ENCODE results near the gene KMT2B. TPM values are rescaled to one million over a fixed set of nuclear protein-coding genes. Genes with fewer than 3 reads are reported as not detected.

Gene KMT2B
- total RNA-seq, 1 experiment from 2014 or later = 32.2 TPM

DNA sequence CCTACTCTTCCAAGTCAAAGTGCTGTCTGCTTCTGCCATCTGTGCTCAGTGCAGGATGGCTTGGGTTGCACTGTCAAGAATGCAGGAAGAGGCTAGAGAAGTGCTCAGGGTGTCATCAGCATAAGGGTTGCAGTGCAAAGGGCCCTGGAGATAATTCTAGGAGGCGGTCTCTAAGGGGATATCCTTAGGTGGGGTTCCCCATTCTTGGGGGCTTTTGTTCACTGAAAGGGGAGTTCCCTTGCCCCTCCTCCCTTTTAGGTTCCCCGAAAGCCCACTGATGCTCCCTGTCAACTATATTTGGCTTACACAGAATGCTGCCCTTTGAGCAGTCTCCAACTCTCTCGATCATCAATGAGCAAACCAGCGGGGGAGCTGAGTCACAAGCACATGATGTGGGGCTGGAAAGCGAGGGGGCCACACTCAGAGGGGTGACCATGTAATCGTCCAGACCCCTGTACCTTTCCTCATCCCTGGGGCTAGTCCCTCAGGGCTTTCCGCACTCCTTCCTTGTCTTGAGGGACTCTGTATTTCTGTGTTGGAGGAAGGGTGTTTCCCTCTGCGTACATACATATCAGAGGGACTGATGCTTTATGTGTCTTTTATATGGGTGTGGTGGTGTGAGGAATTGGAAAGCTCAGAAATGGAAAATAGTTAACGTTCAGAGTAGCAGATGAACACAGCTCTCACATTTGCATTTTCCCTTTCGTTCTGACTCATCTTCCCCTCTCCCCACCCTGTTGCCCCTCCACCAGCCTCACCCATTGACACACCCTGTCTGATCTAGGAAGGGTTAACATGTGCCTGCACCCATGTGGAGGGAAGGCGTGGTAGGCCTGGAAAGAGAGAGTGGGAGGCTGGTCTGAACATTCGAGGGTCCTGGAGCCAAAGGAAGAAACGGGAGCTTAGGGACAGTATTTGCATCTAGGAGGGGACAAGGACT lies 6.7 kb upstream of the KMT2B start:
- Histone ChIP-seq H2AFZ (no peak overlapping the region), H3K9me2 (ENCODE audit: insufficient read depth) (no peaks in the 10 kb centered on the region), H3K9me3 (ENCODE audit: insufficient read depth, low read depth) (no peaks in the 10 kb centered on the region), H3K79me2 (ENCODE audit: low read depth) (peaks cover 12% of the 10 kb centered on the region; the same call in 1 of the 2 replicates), H3K4me2 (no peak overlapping the region), H3F3A (ENCODE audit: insufficient read depth, low read depth) (no peaks in the 10 kb centered on the region), H3K36me3 (ENCODE audit: low read depth) (no peaks in the 10 kb centered on the region), H3K4me3 (no peak overlapping the region), H3K4me1 (replicated peaks; ENCODE audit: insufficient read depth) (peaks cover 20% of the 10 kb centered on the region), H4K20me1 (ENCODE audit: insufficient read depth) (no peaks in the 10 kb centered on the region), H3K27ac (no peak overlapping the region), H3K27me3 (ENCODE audit: insufficient read depth, low read depth) (no peaks in the 10 kb centered on the region)
- DNase-seq = no peak
- CTCF ChIA-PET = interaction anchor here (0.6 kb wide), 1 partner anchor 230 kb away, joined by 6 read pairs; no protein-coding TSS in a partner anchor
- intact Hi-C loops (cut with micrococcal nuclease; ENCODE audit: unreplicated experiment) = no loop called here
- no TSS peak for BruUV-seq (replicated peaks)
- POLR2A ChIA-PET (ENCODE audit: unreplicated experiment) = no interaction called here
- TF ChIP-seq, protein P1, sequence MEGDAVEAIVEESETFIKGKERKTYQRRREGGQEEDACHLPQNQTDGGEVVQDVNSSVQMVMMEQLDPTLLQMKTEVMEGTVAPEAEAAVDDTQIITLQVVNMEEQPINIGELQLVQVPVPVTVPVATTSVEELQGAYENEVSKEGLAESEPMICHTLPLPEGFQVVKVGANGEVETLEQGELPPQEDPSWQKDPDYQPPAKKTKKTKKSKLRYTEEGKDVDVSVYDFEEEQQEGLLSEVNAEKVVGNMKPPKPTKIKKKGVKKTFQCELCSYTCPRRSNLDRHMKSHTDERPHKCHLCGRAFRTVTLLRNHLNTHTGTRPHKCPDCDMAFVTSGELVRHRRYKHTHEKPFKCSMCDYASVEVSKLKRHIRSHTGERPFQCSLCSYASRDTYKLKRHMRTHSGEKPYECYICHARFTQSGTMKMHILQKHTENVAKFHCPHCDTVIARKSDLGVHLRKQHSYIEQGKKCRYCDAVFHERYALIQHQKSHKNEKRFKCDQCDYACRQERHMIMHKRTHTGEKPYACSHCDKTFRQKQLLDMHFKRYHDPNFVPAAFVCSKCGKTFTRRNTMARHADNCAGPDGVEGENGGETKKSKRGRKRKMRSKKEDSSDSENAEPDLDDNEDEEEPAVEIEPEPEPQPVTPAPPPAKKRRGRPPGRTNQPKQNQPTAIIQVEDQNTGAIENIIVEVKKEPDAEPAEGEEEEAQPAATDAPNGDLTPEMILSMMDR (conservative IDR thresholded peaks at IDR 0.05) = no peak
- no peak for TF ChIP-seq EZH2 (IDR thresholded peaks at IDR 0.05; ENCODE audit: low read depth)

DNA sequence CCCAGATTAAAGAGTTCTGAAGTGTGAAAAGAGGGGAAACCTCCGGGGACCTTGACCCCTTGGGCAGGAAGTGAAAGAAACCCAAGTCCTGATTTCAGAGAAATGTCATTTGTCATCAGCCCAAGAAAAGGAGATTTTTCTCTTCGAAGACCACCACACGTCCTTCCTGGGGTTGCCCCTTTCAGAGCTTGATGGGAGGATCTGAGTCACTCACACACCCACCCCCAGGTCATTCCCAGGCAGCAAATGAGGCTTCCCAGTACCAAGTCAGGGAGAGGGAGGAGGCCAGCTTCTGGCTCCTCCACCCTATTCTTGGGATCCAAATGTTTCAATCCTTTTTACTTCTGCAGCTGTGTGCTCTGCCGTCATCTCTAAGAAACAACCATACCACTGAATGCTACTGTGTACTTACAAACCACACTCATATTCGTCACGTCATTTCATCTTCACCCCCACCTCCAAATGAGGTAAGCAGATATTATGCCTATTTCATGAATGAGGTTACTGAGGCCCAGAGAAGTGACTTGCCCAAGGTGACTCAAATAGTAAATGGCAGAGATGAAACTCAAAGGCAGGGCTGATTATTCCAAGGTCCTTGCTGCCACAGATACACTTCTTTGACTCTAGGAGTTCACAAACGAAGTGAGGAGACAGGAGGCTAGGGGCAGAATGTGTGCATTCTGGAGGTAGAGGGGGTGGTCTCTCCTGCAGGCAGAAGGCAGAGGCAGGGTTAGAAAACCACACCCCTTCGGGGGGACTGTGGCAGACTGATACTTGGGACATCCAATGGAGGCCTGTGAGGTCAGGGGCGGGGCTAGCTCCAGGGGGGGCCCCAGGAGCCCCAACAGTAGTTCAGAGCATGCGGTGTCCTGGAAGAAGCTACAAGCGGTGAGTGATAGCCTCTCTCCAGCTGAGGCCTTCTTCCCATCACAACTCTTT lies 5.0 kb upstream of the KMT2B start:
- DNase-seq = no peak
- Histone ChIP-seq H3K27me3 (ENCODE audit: insufficient read depth, low read depth) (no peaks in the 10 kb centered on the region), H3K9me2 (ENCODE audit: insufficient read depth) (no peaks in the 10 kb centered on the region), H3K27ac (no peak overlapping the region), H2AFZ (no peak overlapping the region), H4K20me1 (ENCODE audit: insufficient read depth) (no peaks in the 10 kb centered on the region), H3K9me3 (ENCODE audit: insufficient read depth, low read depth) (no peaks in the 10 kb centered on the region), H3K36me3 (ENCODE audit: low read depth) (no peaks in the 10 kb centered on the region), H3K4me2 (no peak overlapping the region), H3K4me3 (no peak overlapping the region), H3F3A (ENCODE audit: insufficient read depth, low read depth) (peaks cover 6% of the 10 kb centered on the region; the same call in 1 of the 2 replicates), H3K79me2 (ENCODE audit: low read depth) (peaks cover 12% of the 10 kb centered on the region; the same call in 1 of the 2 replicates), H3K4me1 (replicated peaks; ENCODE audit: insufficient read depth) (peaks cover 20% of the 10 kb centered on the region)
- intact Hi-C loops (cut with micrococcal nuclease; ENCODE audit: unreplicated experiment) = no loop called here
- no TSS peak for BruUV-seq (replicated peaks)
- POLR2A ChIA-PET (ENCODE audit: unreplicated experiment) = no interaction called here
- TF ChIP-seq EZH2 (IDR thresholded peaks at IDR 0.05; ENCODE audit: low read depth) = no peak
- TF ChIP-seq, protein P1 (conservative IDR thresholded peaks at IDR 0.05) = no peak
- CTCF ChIA-PET = interaction anchor here (0.7 kb wide), 1 partner anchor 358 kb away, joined by 3 read pairs; no protein-coding TSS in a partner anchor

DNA sequence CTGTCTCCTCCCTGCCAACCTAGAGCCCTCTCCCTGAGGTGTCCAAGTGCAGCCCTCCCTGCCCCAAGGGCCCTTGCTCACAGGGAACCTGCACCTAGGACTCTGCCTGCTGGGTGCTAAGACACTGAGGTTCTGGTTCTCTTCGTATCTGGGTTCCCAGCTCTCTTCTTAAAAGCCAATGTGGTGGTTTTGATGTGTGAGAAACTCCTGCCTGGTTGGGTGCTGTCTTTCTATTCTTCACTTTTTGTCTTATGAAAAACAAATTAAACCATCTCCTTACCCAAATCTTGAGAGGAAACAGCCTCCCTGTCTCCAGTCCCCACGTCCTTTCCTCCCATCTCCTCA lies 4.3 kb upstream of the KMT2B start:
- no peak overlapping the region for H2AFZ ChIP-seq
- H3K4me2 ChIP-seq = no peak overlapping the region
- H3K4me1 ChIP-seq (replicated peaks; ENCODE audit: insufficient read depth) = peaks cover 16% of the 10 kb centered on the region
- H3K9me3 ChIP-seq (ENCODE audit: insufficient read depth, low read depth) = no peaks in the 10 kb centered on the region
- no TSS peak for BruUV-seq (replicated peaks)
- peaks cover 16% of the 10 kb centered on the region for H3K79me2 ChIP-seq (ENCODE audit: low read depth)
- TF ChIP-seq, protein P1 (conservative IDR thresholded peaks at IDR 0.05) = no peak
- TF ChIP-seq EZH2 (IDR thresholded peaks at IDR 0.05; ENCODE audit: low read depth) = no peak
- no peaks in the 10 kb centered on the region for H3K27me3 ChIP-seq (ENCODE audit: insufficient read depth, low read depth)
- H4K20me1 ChIP-seq (ENCODE audit: insufficient read depth) = 0 out of 2 replicates have a peak, but pooled peaks cover under 1% of the 10 kb centered on the region
- no peak for DNase-seq
- CTCF ChIA-PET = interaction anchor here (0.7 kb wide), 1 partner anchor 359 kb away, joined by 3 read pairs; no protein-coding TSS in a partner anchor
- no peak overlapping the region for H3K4me3 ChIP-seq
- H3K36me3 ChIP-seq (ENCODE audit: low read depth) = no peaks in the 10 kb centered on the region
- H3K27ac ChIP-seq = no peak overlapping the region
- H3F3A ChIP-seq (ENCODE audit: insufficient read depth, low read depth) = peaks cover 6% of the 10 kb centered on the region; the same call in 1 of the 2 replicates
- intact Hi-C loops (cut with micrococcal nuclease; ENCODE audit: unreplicated experiment) = no loop called here
- POLR2A ChIA-PET (ENCODE audit: unreplicated experiment) = no interaction called here
- H3K9me2 ChIP-seq (ENCODE audit: insufficient read depth) = no peaks in the 10 kb centered on the region

Measured in PC-9 (cell line).